ENCODE measurements around the gene KLF13.

Gene KLF13

DNA sequence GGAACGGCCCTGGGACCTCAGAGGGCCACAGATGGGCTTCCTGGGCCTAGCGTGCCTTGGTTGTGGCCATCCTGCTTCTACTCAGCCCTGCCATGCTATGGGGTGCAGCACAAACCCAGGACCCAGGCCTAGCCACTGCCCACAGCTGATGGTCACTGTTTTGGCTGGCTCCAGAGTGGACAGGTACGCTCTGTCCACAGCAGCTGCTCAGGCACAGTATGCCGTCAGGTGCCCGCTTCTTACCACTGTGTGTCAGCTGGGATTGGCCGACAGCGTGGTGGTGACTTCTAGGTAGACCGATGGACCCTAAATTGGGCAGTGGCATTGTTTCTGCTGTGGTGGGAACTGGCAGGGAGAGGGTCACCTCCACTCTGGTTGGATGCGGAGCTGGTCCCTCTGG is 47.3 kb downstream of the KLF13 start:
- DNase-seq (ENCODE audit: low read depth in 2 of 2), result no peak
- TF ChIP-seq, protein P1, sequence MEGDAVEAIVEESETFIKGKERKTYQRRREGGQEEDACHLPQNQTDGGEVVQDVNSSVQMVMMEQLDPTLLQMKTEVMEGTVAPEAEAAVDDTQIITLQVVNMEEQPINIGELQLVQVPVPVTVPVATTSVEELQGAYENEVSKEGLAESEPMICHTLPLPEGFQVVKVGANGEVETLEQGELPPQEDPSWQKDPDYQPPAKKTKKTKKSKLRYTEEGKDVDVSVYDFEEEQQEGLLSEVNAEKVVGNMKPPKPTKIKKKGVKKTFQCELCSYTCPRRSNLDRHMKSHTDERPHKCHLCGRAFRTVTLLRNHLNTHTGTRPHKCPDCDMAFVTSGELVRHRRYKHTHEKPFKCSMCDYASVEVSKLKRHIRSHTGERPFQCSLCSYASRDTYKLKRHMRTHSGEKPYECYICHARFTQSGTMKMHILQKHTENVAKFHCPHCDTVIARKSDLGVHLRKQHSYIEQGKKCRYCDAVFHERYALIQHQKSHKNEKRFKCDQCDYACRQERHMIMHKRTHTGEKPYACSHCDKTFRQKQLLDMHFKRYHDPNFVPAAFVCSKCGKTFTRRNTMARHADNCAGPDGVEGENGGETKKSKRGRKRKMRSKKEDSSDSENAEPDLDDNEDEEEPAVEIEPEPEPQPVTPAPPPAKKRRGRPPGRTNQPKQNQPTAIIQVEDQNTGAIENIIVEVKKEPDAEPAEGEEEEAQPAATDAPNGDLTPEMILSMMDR (IDR thresholded peaks at IDR 0.05; ENCODE audit: low read depth, low read length), result no peak
- no peak overlapping the region for H3K4me3 ChIP-seq (replicated peaks in 1 of 2; ENCODE audit: low read depth in 2 of 2, low read length in 2 of 2)

DNA sequence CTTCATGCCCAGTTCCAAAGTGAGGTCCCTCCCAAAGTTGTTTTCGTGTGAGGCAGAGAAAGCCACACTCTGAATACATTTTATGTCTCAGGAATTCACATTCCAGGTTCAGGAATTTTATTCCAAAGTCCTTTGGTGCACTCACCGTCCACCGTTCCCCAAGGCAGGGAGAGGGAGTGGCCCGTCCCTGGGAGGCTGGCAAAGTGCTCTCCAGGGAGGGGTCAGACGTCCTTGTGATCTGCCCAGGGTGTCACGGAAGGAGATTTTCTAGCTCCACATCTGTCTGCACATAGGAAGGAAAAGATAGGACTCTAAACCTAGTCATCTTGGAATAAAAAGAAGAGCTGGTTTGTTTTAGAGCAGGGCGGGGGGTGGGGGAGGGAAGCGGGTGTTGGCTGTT is 47.9 kb downstream of the KLF13 start:
- no peak overlapping the region for H3K4me3 ChIP-seq (replicated peaks in 1 of 2; ENCODE audit: low read depth in 2 of 2, low read length in 2 of 2)
- TF ChIP-seq, protein P1 (IDR thresholded peaks at IDR 0.05; ENCODE audit: low read depth, low read length), result no peak
- no peak for DNase-seq (ENCODE audit: low read depth in 2 of 2)

DNA sequence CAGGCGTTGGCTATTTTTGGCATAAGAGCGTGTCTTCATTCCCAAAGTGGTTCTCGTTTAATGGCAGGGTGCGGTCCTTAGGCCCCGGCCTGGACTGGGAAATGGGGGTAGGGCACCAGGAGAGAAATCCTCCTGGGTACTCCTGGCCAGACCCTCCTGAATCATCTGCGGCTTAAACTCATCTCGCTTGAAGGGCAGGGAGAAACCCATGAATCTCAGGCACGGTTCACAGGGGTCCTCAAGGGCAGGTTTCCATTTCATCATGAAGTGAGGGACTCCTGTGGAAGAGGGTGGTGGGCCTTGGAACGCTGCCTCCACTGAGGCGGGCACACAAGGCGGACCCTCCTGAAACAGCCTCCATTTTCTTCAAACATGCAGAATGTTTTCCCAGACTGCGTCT is 48.4 kb downstream of the KLF13 start:
- H3K4me3 ChIP-seq (replicated peaks in 1 of 2; ENCODE audit: low read depth in 2 of 2, low read length in 2 of 2), result no peak overlapping the region
- DNase-seq (ENCODE audit: low read depth in 2 of 2), result no peak
- TF ChIP-seq, protein P1 (IDR thresholded peaks at IDR 0.05; ENCODE audit: low read depth, low read length), result no peak

DNA sequence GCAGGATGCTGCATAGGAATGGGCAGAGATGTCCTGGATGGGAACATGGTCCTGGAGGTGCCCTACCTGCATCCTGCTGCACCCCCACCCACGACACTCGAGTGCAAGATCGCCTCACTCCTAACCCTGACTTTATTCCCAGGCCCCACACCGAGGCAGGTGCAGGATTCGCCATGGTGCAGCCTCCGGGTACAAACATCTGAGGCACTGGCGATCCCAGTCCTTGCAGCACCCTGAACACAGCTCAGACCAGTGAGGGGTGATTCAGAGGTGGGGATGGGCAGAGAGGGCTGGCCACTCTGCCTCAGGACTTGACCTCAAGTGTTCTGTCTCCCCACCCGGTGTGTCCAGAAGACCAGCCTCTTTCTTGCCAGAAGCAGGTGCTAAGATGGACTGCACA is 49.1 kb downstream of the KLF13 start:
- TF ChIP-seq, protein P1 (IDR thresholded peaks at IDR 0.05; ENCODE audit: low read depth, low read length), result no peak
- no peak for DNase-seq (ENCODE audit: low read depth in 2 of 2)

DNA sequence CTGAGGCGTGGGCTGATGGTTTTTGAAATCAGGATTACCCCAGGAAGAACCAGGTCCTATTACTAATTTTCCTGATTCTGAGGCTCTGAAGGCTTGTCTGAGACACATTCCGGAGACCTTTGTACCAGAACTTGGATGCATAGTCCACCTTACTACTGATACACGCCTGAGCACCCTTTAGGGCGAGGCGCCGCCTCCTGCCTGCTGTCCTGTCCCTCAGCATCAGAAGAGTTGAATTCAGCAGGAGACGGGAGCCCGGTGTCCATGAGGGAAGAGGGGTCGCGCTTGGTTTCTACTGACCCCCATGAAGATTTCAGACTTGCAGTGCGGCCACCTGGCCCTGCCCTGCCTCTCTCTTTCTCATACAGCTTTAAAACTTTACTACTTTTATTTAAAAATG is 49.9 kb downstream of the KLF13 start:
- TF ChIP-seq, protein P1 (IDR thresholded peaks at IDR 0.05; ENCODE audit: low read depth, low read length), result no peak
- DNase-seq (ENCODE audit: low read depth in 2 of 2), result no peak
- no peak overlapping the region for H3K4me3 ChIP-seq (replicated peaks in 1 of 2; ENCODE audit: low read depth in 2 of 2, low read length in 2 of 2)

More for the DNA sequence above, 49.1 kb downstream of the KLF13 start:
- H3K4me3 ChIP-seq (replicated peaks in 1 of 2; ENCODE audit: low read depth in 2 of 2, low read length in 2 of 2), result no peak overlapping the region

DNA sequence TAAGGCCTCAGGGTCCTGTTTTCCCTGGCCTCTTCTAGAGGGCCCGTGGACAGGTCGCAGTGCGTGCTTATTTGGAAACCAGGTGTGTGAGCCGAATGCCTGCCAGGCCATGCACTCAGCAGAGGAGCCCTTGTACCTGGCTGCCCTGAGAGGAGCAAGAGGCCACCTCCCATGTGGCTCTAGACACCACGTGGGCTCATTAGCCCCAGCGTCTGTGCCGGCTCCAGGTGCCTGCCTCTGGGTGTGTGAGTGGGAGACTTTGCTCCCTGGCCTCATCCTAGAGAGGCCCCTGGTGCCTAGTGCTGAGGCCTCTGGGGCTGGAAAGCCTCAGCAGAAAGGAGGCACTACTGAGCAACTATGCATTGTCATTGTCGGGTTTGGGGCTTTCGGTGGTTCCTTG is 50.4 kb downstream of the KLF13 start:
- DNase-seq (ENCODE audit: low read depth in 2 of 2), result no peak
- no peak overlapping the region for H3K4me3 ChIP-seq (replicated peaks in 1 of 2; ENCODE audit: low read depth in 2 of 2, low read length in 2 of 2)
- TF ChIP-seq, protein P1 (IDR thresholded peaks at IDR 0.05; ENCODE audit: low read depth, low read length), result no peak

DNA sequence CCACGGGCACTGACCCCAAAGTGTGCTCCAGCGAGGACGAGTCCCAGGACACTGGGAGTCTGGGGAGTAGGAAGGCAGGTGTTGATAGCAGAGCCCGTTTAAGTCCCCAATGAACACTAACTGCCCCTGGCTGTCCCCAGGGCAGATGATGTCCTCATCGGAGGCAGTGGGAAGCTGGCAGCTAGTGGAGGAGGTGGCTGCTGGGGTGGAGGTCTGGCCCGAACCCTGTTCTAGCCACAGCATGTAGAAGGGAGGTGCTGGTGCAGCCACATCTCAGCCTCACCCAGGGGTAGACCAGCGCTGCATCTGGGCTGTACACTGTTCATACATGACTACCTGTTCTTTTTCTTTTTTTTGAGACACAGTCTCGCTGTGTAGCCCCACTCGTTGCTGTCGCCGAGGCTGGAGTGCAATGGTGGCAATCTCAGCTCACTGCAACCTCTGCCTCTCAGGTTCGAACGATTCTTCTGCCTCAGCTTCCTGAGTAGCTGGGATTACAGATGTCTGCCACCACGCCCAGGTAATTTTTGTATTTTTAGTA is 51.8 kb downstream of the KLF13 start:
- H3K4me3 ChIP-seq (replicated peaks in 1 of 2; ENCODE audit: low read depth in 2 of 2, low read length in 2 of 2), result no peak overlapping the region
- TF ChIP-seq, protein P1 (IDR thresholded peaks at IDR 0.05; ENCODE audit: low read depth, low read length), result no peak
- no peak for DNase-seq (ENCODE audit: low read depth in 2 of 2)
